ENCODE measurements around the gene COX6A1.
"Not testable (repeated sequence)": the region's sequence is repeated elsewhere in the genome, so short reads cannot be mapped to it uniquely, and the experiment has no call there.

COX6A1 gene

GRCh38 chr12:120468325-120468820, 30.5 kb downstream of the COX6A1 start:
- no peak for DNase-seq

GRCh38 chr12:120468821-120469449, 31.0 kb downstream of the COX6A1 start:
- DNase-seq = no peak

GRCh38 chr12:120469450-120470149, 31.7 kb downstream of the COX6A1 start, which contains the start of gene SRSF9:
SRSF9 (minus strand) TSS chr12:120469748; CDS start chr12:120469609, 139 bp downstream.
- DNase-seq = peak; percentile 97

- DNase-seq = peak; percentile 18
Measured at GRCh38 chr12:120470150-120470784, 32.4 kb downstream of the COX6A1 start.

GRCh38 chr12:120472521-120472920, 34.6 kb downstream of the COX6A1 start:
- no peak for DNase-seq

GRCh38 chr12:120473807-120474615, 36.1 kb downstream of the COX6A1 start:
- DNase-seq = no peak

- DNase-seq = peak; percentile 66
Measured at GRCh38 chr12:120474616-120474960, 36.7 kb downstream of the COX6A1 start.

GRCh38 chr12:120475643-120476042, 37.7 kb downstream of the COX6A1 start:
- no peak for DNase-seq

- DNase-seq = no peak
Measured at GRCh38 chr12:120479458-120479857, 41.5 kb downstream of the COX6A1 start.

GRCh38 chr12:120480211-120480610, 42.3 kb downstream of the COX6A1 start:
- DNase-seq = no peak

- DNase-seq = no peak
Measured at GRCh38 chr12:120481022-120481767, 43.3 kb downstream of the COX6A1 start.

- DNase-seq = no peak
Measured at GRCh38 chr12:120483621-120484020, 45.7 kb downstream of the COX6A1 start.

- no peak for DNase-seq
Measured at GRCh38 chr12:120485961-120486881, 48.3 kb downstream of the COX6A1 start.

- not testable (repeated sequence) for DNase-seq
Measured at GRCh38 chr12:120487552-120487951, 49.6 kb downstream of the COX6A1 start.

- no peak for DNase-seq
Measured at GRCh38 chr12:120488057-120488640, 50.2 kb downstream of the COX6A1 start.

- peak; percentile 46 for DNase-seq
Measured at GRCh38 chr12:120489018-120489417, 51.1 kb downstream of the COX6A1 start.

GRCh38 chr12:120490325-120490724, 52.4 kb downstream of the COX6A1 start:
- DNase-seq = no peak
